ENCODE results near the gene MCC.

- TF ChIP-seq CTCF (conservative IDR thresholded peaks at IDR 0.05) = no peak
- no peak for TF ChIP-seq ZFX (IDR thresholded peaks at IDR 0.05)
These were observed 232.5 kb downstream of the MCC start for GRCh38 chr5:113255579-113256386.
